H1 (cell line): Measurements from ENCODE around the gene ITPR3.

Experiments used
- ASH2L ChIP-seq: fragments of 200-600, 300-600 bp; sonication (generic); IDR thresholded peaks from one replicate; pipeline ENCODE4 v1.7.1; 2017; ENCODE audit warnings: low read length
- BCL11A ChIP-seq, 2 experiments: IDR thresholded peaks; one replicate each; pipeline ENCODE4 v1.6.1; 2011; ENCODE audit warnings: low read depth in 2 of 2, low read length in 2 of 2, mild to moderate bottlenecking in 2 of 2
- EZH2 ChIP-seq: fragments of 200-600 bp; sonication (generic); IDR thresholded peaks from 2 replicates; pipeline ENCODE4 v1.7.1; 2012; ENCODE audit warnings: low read depth, mild to moderate bottlenecking, moderate library complexity, low read length, inconsistent platforms; ENCODE audit not compliant: severe bottlenecking
- POLR2A ChIP-seq, 2 experiments: IDR thresholded peaks; 1 replicate in 1 of 2; 2 replicates in 1 of 2; pipeline ENCODE4 v1.6.1; 2011; ENCODE audit warnings: low read depth in 2 of 2, low read length in 2 of 2, mild to moderate bottlenecking in 2 of 2; ENCODE audit errors: control extremely low read depth in 1 of 2
- TBP ChIP-seq: IDR thresholded peaks from 2 replicates; pipeline ENCODE4 v1.6.1; 2011; ENCODE audit warnings: low read depth, low read length, improper control_type of control experiment
- TF ChIP-seq, protein P1 (sequence below), 3 experiments: IDR thresholded peaks; 1 replicate in 2 of 3; 2 replicates in 1 of 3; pipeline versions ENCODE4 v1.5.1 to v1.6.1; 2011; ENCODE audit warnings: low read length in 3 of 3, mild to moderate bottlenecking in 3 of 3, inconsistent platforms in 2 of 3, low read depth in 1 of 3, moderate library complexity in 1 of 3; ENCODE audit not compliant: insufficient read depth in 1 of 3; ENCODE audit errors: control extremely low read depth in 1 of 3

- TF ChIP-seq BCL11A (IDR thresholded peaks at IDR 0.05; ENCODE audit: low read depth in 2 of 2, low read length in 2 of 2) (no peak), TBP (no peak), POLR2A (IDR thresholded peaks at IDR 0.05; ENCODE audit: control extremely low read depth in 1 of 2, low read depth in 2 of 2, low read length in 2 of 2) (no peak), ASH2L (no peak), EZH2 (no peak)
- TF ChIP-seq, protein P1, sequence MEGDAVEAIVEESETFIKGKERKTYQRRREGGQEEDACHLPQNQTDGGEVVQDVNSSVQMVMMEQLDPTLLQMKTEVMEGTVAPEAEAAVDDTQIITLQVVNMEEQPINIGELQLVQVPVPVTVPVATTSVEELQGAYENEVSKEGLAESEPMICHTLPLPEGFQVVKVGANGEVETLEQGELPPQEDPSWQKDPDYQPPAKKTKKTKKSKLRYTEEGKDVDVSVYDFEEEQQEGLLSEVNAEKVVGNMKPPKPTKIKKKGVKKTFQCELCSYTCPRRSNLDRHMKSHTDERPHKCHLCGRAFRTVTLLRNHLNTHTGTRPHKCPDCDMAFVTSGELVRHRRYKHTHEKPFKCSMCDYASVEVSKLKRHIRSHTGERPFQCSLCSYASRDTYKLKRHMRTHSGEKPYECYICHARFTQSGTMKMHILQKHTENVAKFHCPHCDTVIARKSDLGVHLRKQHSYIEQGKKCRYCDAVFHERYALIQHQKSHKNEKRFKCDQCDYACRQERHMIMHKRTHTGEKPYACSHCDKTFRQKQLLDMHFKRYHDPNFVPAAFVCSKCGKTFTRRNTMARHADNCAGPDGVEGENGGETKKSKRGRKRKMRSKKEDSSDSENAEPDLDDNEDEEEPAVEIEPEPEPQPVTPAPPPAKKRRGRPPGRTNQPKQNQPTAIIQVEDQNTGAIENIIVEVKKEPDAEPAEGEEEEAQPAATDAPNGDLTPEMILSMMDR (IDR thresholded peaks at IDR 0.05; ENCODE audit: control extremely low read depth in 1 of 3, insufficient read depth in 1 of 3, low read depth in 1 of 3, low read length in 3 of 3), result no peak
Observed at GRCh38 chr6:33667072-33667471, 46.0 kb downstream of the ITPR3 start.
